GM18520 (cell line): ENCODE results near the gene ITSN1.

Experiments
- ATAC-seq: cut with Tn5 transposase; IDR thresholded peaks from one replicate; pipeline ENCODE4 v1.9.1; 2021; ENCODE audit not compliant: unreplicated experiment

The ITSN1 gene

DNA sequence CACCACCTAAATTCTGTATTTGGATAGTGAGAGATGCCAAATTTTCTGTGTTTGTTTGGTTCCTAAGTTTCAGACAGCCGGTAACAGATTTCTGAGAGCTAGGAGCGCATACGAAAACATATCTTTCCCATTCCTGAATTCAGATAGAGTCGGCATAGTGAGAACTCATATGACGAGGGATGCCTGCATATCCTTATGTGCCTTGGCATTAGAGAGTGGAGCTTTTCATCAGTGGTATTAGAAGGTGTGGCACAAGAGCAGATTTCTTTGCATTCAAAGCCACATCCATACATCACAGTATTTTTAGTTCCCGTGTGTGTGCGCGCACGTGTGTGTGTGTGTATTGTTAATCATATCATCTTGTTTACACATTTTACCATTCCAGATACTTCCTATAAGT lies 187.5 kb downstream of the ITSN1 start:
- ATAC-seq, result no peak

GRCh38 chr21:33831962-33832659 lies 189.8 kb downstream of the ITSN1 start:
- ATAC-seq, result no peak

- no peak for ATAC-seq
These were observed 192.7 kb downstream of the ITSN1 start for GRCh38 chr21:33834801-33835500.

GRCh38 chr21:33835920-33836319 lies 193.6 kb downstream of the ITSN1 start:
- no peak for ATAC-seq

DNA sequence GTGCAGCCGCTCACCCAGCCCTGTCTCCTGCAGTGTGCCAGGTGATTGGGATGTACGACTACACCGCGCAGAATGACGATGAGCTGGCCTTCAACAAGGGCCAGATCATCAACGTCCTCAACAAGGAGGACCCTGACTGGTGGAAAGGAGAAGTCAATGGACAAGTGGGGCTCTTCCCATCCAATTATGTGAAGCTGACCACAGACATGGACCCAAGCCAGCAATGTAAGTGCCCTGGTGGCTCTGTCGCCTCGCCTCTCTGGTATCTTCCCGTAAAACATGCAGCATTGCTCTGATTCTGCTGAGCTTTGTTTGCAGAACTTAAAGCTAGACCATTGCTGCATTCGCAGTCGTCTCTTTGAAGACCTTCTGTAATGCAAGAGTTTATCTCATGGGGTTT lies 194.1 kb downstream of the ITSN1 start:
- no peak for ATAC-seq

DNA sequence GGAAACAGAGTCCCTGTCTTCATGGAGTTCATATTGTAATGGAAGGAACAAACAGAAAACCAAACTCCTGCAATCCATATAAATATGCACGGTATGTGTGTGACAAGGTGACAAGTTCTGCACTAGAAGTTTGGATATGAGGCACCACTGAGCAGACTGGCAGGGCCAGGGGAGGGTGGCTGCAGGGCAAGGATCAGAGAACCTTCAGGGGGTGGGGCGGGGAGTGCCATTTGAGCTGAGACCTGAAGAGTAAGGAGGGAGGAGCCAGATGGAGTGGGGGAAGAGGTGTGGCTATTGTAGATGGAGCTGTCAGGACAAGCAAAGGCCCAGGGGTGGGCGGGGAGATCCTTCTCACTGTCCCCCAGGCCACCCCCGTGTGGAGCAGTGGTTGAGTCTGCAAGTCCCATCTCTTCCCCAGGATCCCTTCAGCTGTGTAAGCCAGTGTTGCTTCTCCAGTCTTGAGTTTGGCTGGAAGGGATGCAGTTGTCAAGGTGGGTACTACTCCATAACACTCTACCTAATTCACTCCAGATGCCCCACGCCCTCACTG lies 196.9 kb downstream of the ITSN1 start:
- no peak for ATAC-seq

DNA sequence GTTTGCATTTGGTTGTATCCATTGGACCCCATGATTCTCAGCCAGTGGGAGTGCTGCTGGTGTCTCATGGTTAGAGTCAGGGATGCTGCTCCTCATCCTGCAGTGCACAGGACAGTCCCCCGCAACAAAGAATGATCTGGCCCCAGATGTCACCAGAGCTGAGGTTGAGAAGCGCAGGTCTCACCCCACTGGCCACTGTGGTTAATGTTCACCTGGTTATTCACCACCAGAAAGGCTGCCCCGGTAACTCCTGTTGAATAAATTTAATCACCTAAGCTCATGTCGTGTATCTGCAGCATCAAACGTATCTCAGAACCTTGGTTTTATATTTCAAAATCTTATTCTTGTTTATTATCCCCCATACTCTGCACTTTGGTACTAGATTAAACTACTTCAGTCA lies 197.5 kb downstream of the ITSN1 start:
- ATAC-seq, result no peak

DNA sequence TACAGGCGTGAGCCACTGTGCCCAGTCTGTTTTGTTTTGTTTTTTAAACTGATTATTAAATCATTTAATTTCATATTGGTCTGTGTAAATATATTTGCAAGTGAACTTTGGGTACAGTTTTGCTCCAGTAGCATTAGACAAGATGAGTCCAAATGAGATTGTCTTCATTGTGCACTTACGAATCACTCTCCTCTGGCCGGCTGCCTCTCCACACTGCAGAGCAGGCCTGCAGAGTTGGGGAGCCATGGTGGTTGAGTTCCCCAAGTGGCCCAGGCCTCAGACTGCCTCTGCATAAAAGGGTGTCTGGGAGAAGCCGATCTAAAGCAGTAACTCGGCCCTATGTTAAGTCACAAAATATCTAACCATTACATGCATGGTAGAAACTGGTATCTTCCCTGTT lies 198.5 kb downstream of the ITSN1 start:
- no peak for ATAC-seq

DNA sequence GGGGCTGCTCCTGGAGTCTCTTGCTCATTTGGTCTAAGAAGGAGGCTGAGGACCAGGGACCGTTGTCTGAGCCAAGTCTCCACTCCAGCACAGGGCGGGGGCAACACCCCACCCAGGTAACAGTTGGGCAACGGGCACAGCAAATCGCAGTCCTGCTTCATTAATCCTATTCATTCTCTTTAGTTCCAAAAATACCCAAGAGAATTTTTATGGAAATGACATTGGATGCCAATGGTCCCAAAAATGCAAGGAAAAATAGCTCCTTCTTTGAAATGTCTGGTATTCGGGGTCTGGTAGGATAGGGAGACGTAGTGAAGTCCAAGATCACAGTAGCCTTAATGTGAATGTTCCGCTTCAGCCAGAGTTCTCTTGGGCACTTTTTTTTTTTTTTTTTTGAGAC lies 199.3 kb downstream of the ITSN1 start:
- ATAC-seq, result no peak

DNA sequence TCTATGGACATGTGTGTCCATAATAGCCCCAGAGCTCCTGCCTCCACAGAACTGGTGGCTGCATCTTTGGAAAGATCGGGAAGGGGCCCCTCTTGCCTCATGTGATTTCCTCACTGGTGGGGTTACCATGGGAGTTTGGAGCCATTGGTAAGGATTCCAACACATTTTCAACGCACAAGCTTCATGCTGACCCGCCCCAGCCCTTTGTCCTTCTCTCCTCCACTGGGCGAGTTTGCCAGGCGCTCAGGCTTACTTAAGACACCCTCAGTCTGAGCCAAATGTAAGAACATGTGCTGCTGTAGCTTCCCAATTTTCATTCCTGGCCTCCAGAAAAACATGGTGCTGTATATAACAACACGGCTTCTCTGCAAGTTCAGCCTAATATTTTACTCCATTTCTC lies 200.9 kb downstream of the ITSN1 start:
- ATAC-seq, result no peak

- ATAC-seq, result no peak
These were observed 202.0 kb downstream of the ITSN1 start for GRCh38 chr21:33844104-33844889.

GRCh38 chr21:33844890-33845205 lies 202.5 kb downstream of the ITSN1 start:
- ATAC-seq, result no peak

DNA sequence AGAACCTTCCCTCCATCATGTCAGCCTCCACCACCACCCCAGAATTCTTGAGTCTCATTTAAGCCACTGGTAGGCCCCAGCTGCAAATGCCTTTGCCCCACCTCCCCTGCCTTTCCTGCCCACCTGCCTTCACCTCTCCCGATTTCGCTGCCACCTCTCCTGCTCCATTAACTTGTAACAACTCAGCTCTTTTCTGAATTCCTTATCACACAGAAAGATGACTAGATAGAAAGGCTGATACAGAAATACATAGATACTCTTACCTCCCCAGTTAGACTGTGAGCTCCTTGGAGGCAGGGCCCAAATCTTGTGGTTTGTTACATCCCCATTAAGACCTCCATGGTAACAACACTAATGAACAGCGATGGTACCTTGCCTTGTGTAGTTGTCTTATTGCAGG lies 203.8 kb downstream of the ITSN1 start:
- no peak for ATAC-seq

- no peak for ATAC-seq
These were observed 205.4 kb downstream of the ITSN1 start for GRCh38 chr21:33847588-33848248.

DNA sequence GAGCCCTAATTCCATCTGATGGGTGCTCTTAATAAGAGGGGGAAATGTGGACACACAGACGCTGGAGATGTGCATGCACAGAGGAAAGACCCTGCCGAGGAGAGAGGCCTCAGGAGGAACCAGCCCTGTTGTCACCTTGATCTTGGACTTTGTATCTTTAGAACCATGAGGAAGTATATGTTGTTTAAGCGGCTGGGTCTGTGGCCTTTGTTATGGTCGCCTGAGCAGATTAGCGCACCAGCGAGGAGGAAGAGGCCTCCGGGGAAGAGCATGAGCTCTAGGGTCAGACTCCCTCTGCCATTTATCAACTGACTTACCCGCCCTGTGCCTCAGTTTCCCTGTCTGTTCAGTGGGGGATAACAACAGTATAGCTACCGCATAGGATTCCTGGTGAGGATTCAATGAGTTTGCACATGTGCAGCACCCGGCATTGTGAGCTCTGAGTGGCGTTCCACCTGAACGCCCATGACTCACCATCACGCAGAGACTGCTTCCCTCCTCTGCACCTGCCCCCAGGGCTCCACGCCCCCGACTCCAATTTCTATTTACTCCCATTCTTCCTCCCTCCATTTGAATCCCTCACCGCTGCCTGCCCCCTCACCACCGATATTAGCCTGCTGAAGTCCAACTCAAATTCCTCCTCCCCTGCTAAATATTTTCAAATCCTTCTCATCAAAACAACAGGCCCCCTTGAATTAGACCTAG lies 206.1 kb downstream of the ITSN1 start:
- no peak for ATAC-seq

DNA sequence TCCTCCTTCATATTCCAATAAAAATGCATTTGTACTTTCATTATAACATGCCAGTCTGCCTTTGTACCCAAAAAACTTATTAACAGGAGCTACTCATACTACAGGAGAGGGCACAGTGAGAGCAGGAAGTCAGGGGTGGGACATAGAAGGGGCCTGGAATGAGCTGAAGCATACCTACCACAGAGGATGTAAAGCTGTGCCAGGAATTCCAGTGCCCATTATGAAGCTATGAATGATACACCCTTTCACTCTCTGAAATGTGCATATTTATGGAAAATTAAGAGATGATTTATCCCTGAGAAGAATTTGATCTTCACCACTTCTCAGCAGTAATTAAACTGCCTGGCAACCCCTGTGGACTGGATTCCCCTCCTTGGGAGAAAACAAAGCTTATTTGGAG lies 207.5 kb downstream of the ITSN1 start:
- ATAC-seq, result no peak

GRCh38 chr21:33850401-33850800 lies 208.1 kb downstream of the ITSN1 start:
- no peak for ATAC-seq

DNA sequence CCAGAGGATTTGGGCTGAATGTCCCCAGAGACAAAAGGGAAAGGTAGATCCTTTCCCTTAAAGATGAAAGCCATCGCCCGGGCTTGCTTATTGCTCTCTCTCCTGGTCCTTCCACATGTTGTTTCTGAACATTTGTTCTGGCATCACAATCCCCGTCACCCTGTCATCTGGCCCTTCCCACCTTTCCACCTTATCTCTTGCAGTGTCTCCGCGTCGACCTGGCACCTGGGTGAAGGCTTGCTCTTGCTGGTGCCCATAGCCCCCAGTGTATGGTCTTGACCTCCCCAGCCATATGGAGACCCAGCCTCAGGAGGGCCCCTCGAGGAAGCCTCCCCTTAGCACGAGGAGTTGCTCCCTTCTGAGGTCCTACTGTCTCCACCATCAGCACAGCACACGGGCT lies 208.7 kb downstream of the ITSN1 start:
- no peak for ATAC-seq

DNA sequence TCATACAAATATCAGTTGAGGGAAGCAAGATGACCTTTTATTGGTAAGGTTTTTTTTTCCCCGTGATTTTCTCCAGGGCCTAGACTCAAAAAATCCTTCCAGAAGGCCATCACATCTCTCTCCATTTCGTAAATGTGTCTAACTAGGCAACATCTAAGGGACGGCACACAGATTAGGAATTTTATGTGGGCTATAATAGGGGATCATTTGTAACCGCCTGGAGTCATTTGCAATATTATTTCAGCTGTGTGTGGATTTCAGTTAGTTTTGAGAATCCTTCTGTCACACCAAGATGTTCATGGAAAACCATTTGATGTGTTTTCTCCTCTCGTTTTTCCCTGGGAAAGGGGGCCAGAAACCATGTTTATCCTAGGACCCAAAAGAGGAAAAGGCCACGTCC lies 210.2 kb downstream of the ITSN1 start:
- ATAC-seq, result no peak

DNA sequence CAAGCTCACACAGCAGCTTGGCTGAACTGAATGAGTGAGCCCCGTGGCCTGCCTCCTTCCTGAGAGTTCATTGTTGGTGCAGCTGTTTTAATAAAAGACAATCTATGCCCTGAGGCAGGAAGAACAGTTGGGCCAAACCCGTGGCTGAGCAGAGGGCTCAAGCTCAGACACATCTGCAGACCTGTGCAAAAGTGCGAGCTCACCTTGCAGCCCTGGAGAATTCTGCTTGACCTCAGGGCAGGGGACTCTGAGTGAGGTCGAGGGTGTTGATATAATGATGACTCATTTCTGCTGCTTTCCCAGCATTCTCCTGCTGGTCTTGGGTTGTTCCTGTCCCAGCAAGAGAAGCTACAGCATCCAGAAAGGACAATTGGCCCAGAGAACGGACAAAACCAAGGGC lies 212.3 kb downstream of the ITSN1 start:
- no peak for ATAC-seq

DNA sequence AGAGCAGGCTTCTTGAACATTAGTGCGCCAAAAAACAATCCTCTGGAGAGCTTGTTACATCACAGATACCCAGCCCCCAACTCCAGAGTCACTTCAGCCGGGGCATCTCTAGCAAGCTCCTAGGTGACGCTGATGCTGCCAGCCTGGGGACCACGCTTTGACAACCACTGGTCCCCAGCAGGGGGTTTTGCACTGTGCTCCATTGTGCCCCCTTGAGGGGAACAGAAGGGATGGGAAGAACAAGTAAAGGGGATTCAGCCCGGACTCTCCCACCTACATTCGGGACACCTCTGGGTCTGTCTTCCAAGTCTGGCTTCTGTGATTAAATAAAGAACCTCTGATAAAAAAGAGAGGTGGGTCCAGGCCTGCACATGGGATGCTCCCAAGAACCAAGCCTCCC lies 212.9 kb downstream of the ITSN1 start:
- no peak for ATAC-seq
